ENCODE results near the gene CYP2F1.
"Not testable (repeated sequence)": the region's sequence is repeated elsewhere in the genome, so short reads cannot be mapped to it uniquely, and the experiment has no call there.

The CYP2F1 gene

DNA sequence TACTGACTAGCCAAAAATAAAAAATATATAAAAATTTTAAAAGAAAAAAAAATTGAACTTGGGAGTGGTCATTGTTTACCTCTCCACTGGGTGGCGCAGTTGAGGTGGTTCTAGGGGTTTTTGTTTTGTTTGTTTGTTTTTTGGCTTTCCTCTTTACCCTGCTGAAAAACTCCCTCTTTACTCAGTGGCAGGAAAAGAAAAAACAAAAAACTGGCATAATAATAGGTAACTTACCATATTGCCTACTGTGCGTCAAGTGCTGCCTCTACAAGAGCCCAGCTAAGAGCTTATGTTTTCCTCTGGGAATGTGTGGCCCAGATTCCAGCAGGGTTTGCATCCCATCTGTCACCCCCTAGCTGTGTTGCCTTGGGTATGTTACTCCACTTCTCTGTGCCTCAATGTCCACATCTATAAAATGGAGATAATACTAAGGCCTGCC, 12.6 kb downstream of the CYP2F1 start:
- peak; percentile 18 to 42 for DNase-seq (ENCODE audit: low read depth in 2 of 2)

GRCh38 chr19:41127362-41127761, 13.1 kb downstream of the CYP2F1 start:
- H3K4me3 ChIP-seq (replicated peaks in 1 of 2; ENCODE audit: low read depth in 2 of 2, low read length in 2 of 2); DNase-seq (ENCODE audit: low read depth in 2 of 2): not testable (repeated sequence)

More for the DNA sequence above, 12.6 kb downstream of the CYP2F1 start:
- not testable (repeated sequence) for H3K4me3 ChIP-seq (replicated peaks in 1 of 2; ENCODE audit: low read depth in 2 of 2, low read length in 2 of 2)
- TF ChIP-seq, protein P1, sequence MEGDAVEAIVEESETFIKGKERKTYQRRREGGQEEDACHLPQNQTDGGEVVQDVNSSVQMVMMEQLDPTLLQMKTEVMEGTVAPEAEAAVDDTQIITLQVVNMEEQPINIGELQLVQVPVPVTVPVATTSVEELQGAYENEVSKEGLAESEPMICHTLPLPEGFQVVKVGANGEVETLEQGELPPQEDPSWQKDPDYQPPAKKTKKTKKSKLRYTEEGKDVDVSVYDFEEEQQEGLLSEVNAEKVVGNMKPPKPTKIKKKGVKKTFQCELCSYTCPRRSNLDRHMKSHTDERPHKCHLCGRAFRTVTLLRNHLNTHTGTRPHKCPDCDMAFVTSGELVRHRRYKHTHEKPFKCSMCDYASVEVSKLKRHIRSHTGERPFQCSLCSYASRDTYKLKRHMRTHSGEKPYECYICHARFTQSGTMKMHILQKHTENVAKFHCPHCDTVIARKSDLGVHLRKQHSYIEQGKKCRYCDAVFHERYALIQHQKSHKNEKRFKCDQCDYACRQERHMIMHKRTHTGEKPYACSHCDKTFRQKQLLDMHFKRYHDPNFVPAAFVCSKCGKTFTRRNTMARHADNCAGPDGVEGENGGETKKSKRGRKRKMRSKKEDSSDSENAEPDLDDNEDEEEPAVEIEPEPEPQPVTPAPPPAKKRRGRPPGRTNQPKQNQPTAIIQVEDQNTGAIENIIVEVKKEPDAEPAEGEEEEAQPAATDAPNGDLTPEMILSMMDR (IDR thresholded peaks at IDR 0.05; ENCODE audit: low read depth, low read length), result peak; percentile 51

GRCh38 chr19:41127801-41128300, 13.6 kb downstream of the CYP2F1 start:
- TF ChIP-seq, protein P1 (IDR thresholded peaks at IDR 0.05; ENCODE audit: low read depth, low read length), result peak; percentile 30
- peak; percentile 56 to 76 for DNase-seq (ENCODE audit: low read depth in 2 of 2)
- H3K4me3 ChIP-seq (replicated peaks in 1 of 2; ENCODE audit: low read depth in 2 of 2, low read length in 2 of 2), result not testable (repeated sequence)

- no peak for DNase-seq (ENCODE audit: low read depth in 2 of 2)
- no peak overlapping the region for H3K4me3 ChIP-seq (replicated peaks in 1 of 2; ENCODE audit: low read depth in 2 of 2, low read length in 2 of 2)
- TF ChIP-seq, protein P1 (IDR thresholded peaks at IDR 0.05; ENCODE audit: low read depth, low read length), result no peak
Measured at GRCh38 chr19:41128692-41129091, 14.5 kb downstream of the CYP2F1 start.

GRCh38 chr19:41131186-41131585, 17.0 kb downstream of the CYP2F1 start:
- no peak overlapping the region for H3K4me3 ChIP-seq (replicated peaks in 1 of 2; ENCODE audit: low read depth in 2 of 2, low read length in 2 of 2)
- TF ChIP-seq, protein P1 (IDR thresholded peaks at IDR 0.05; ENCODE audit: low read depth, low read length), result no peak

GRCh38 chr19:41133260-41133659, 19.0 kb downstream of the CYP2F1 start:
- no peak overlapping the region for H3K4me3 ChIP-seq (replicated peaks in 1 of 2; ENCODE audit: low read depth in 2 of 2, low read length in 2 of 2)
- TF ChIP-seq, protein P1 (IDR thresholded peaks at IDR 0.05; ENCODE audit: low read depth, low read length), result no peak
- peak in 1 of 2 donors; percentile 2 for DNase-seq (ENCODE audit: low read depth in 2 of 2)

More at GRCh38 chr19:41131186-41131585, 17.0 kb downstream of the CYP2F1 start:
- DNase-seq (ENCODE audit: low read depth in 2 of 2), result no peak

- TF ChIP-seq, protein P1 (IDR thresholded peaks at IDR 0.05; ENCODE audit: low read depth, low read length), result no peak
- no peak for DNase-seq (ENCODE audit: low read depth in 2 of 2)
- H3K4me3 ChIP-seq (replicated peaks in 1 of 2; ENCODE audit: low read depth in 2 of 2, low read length in 2 of 2), result no peak overlapping the region
Measured at GRCh38 chr19:41134616-41135015, 20.4 kb downstream of the CYP2F1 start.

DNA sequence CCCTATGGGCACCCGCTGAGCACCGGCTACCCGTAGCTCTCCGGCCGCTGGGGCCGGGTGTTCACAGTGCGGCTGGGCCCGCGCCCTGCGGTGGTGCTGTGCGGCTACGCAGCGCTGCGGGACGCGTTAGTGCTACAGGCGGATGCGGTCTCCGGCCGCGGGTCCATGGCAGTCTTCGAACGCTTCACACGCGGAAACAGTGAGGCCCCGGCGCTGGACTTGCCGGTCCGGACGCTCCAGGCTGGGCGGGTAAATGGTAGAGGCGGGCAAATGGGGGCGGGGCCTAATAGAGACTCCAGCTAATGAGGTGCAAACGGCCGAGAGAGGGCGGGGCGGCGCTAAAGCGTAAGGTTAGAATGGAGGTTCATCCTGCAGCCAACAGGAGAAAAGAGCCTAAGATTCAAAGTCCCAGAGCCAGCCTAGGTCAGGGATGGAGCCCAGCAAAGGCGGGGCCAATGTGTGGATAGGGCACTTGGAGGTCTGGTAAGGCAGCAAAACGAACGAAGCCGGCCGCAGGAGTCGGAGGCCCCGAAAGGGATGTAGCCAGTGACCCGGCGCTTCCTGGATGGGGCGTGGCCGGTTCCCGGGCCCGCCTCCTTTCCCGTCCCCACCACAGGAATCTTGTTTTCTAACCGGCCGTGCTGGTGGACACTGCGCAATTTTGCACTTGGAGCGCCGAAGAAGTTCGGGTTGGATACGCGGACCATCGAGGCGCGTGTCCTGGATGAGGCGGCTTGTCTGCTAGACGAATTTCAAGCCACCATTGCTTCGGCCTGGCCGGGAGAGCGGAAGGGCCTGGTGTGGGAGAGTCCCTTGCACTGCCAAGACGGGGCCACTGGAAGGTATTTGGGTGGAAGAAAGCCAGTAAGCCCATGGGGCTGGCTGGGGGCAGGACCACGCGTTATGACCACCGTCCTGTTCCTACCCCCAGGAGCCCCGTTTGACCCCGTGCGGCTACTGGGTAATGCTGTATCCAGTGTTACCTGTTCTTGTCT, 21.5 kb downstream of the CYP2F1 start:
- DNase-seq (ENCODE audit: low read depth in 2 of 2), result peak; percentile 44 to 61

More for the DNA sequence above, 21.5 kb downstream of the CYP2F1 start:
- peak overlapping the region; percentile 26 to 43 for H3K4me3 ChIP-seq (replicated peaks in 1 of 2; ENCODE audit: low read depth in 2 of 2, low read length in 2 of 2)

Measured in cardiac fibroblast (primary cell).